ENCODE data around the gene MOCOS. TPM values are rescaled to one million over a fixed set of nuclear protein-coding genes. Genes with fewer than 3 reads are reported as not detected.

MOCOS gene
- total and polyA plus RNA-seq, 2 of the 13 experiments (the other 11 are each of a cell fraction or from before 2014, with no cell fraction given), result 7.7 to 15.4 TPM

- in situ Hi-C loops (cut with HindIII; ENCODE audit: extremely low pct_ligation_motif_present, low pct_unique_long_range_greater_than_20kb), result no loop called here
- Histone ChIP-seq H3K9ac (ENCODE audit: insufficient read depth, low read depth, low read length) (no peak overlapping the region), H4K20me1 (ENCODE audit: insufficient read depth, low read length) (no peaks in the 10 kb centered on the region), H3K4me3 (replicated peaks in 1 of 3; ENCODE audit: insufficient read depth in 1 of 3, low read depth in 2 of 3, low read length in 3 of 3) (peak overlapping the region in 1 of 3 experiments; percentile 86; a peak in 1 of 6 replicates), H3K4me2 (ENCODE audit: low read depth, low read length) (peak overlapping the region; percentile 70; the same call in 1 of the 2 replicates), H3K27ac (ENCODE audit: extremely low read length, insufficient read depth, low read length) (no peak overlapping the region), H3K27me3 (ENCODE audit: control insufficient read depth in 1 of 2, insufficient read depth in 2 of 2, low read length in 2 of 2) (no peaks in the 10 kb centered on the region; a peak in 1 of 5 replicates), H3K36me3 (replicated peaks in 1 of 2; ENCODE audit: control insufficient read depth in 1 of 2, insufficient read depth in 2 of 2, low read length in 2 of 2) (peaks cover under 1% of the 10 kb centered on the region in 2 experiments; a peak in 1 of 5 replicates), H2AFZ (ENCODE audit: low read length) (no peak overlapping the region), H3K4me1 (ENCODE audit: insufficient read depth, low read length) (peaks cover 75% of the 10 kb centered on the region), H3K79me2 (ENCODE audit: insufficient read depth, low read length) (peaks cover 31% of the 10 kb centered on the region), H3K9me3 (ENCODE audit: low read length) (no peaks in the 10 kb centered on the region)
- FAIRE-seq (no peak), ATAC-seq (no peak), DNase-seq (ENCODE audit: low spot score) (no peak)
- intact Hi-C loops (cut with micrococcal nuclease; ENCODE audit: unreplicated experiment), result loop anchor here (2.0 to 10.0 kb wide), 2 partner anchors 69 to 99 kb away; no protein-coding TSS in a partner anchor
- 93% methylated on average over 10 of the region's 18 CpGs for WGBS (ENCODE audit: low lambda C conversion rate)
- no TSS peak for BruUV-seq (replicated peaks)
- no peak for TF ChIP-seq EP300 (IDR thresholded peaks at IDR 0.05; ENCODE audit: low read depth in 2 of 2, low read length in 2 of 2)
- TF ChIP-seq EP300 (CRISPR knock-in tag; IDR thresholded peaks at IDR 0.05; ENCODE audit: borderline replicate concordance), result no peak
- TF ChIP-seq ATF5 (CRISPR knock-in tag; IDR thresholded peaks at IDR 0.05; ENCODE audit: low read depth), result no peak
- TF ChIP-seq ZNF468 (CRISPR knock-in tag; IDR thresholded peaks at IDR 0.05), result no peak
- 0 out of 2 replicates have a peak, but pooled peaks have one; percentile 12 for TF ChIP-seq ZNF550 (CRISPR knock-in tag; IDR thresholded peaks at IDR 0.05; ENCODE audit: borderline replicate concordance)
- 0 out of 2 replicates have a peak, but pooled peaks have one; percentile 14 for TF ChIP-seq ZBTB38 (CRISPR knock-in tag; IDR thresholded peaks at IDR 0.05)
- no peak for TF ChIP-seq MIER2 (CRISPR knock-in tag; IDR thresholded peaks at IDR 0.05)
- no peak for TF ChIP-seq ZNF124 (CRISPR knock-in tag; IDR thresholded peaks at IDR 0.05)
- no peak for TF ChIP-seq JARID2 (CRISPR knock-in tag; IDR thresholded peaks at IDR 0.05; ENCODE audit: insufficient replicate concordance)
- CTCF ChIA-PET (ENCODE audit: low intra/inter-chr PET ratio, low total read pairs), result no interaction called here
- POLR2A ChIA-PET, result interaction anchor here (6.5 to 7.4 kb wide), 2 partner anchors 11 to 56 kb away, joined by 42 to 103 read pairs; partner anchors contain the start of genes ELP2 and SLC39A6
These were observed 1.3 kb upstream of the MOCOS start for GRCh38 chr18:36185901-36186460.
